HFF-Myc (cell line): ENCODE data around the gene SLC24A5.

Experiments used
- DNase-seq: peaks from one replicate; pipeline ENCODE4 v3.0.0-alpha.2; 2011; ENCODE audit warnings: low read depth; ENCODE audit errors: extremely low read depth
- H3K4me3 ChIP-seq: replicated peaks from 2 replicates; pipeline ENCODE4 v1.5.1; 2011; ENCODE audit warnings: low read depth, mild to moderate bottlenecking, control low read depth, low read length
- CTCF ChIP-seq: IDR thresholded peaks from 2 replicates; pipeline ENCODE4 v1.5.1; 2012; ENCODE audit warnings: mild to moderate bottlenecking, low read depth, low read length, control low read depth; ENCODE audit errors: missing control alignments

The SLC24A5 gene

GRCh38 chr15:48091522-48091921 lies 29.3 kb upstream of the SLC24A5 start:
- no peak for TF ChIP-seq CTCF
- H3K4me3 ChIP-seq, result no peak overlapping the region
- DNase-seq, result no peak

GRCh38 chr15:48096355-48096786 lies 24.4 kb upstream of the SLC24A5 start:
- no peak for TF ChIP-seq CTCF
- no peak overlapping the region for H3K4me3 ChIP-seq
- no peak for DNase-seq

- H3K4me3 ChIP-seq, result no peak overlapping the region
- TF ChIP-seq CTCF, result no peak
- no peak for DNase-seq
Observed at GRCh38 chr15:48096813-48097212, 24.0 kb upstream of the SLC24A5 start.

- no peak for TF ChIP-seq CTCF
- no peak for DNase-seq
- no peak overlapping the region for H3K4me3 ChIP-seq
Observed at GRCh38 chr15:48097264-48097663, 23.5 kb upstream of the SLC24A5 start.

- no peak overlapping the region for H3K4me3 ChIP-seq
- no peak for DNase-seq
- no peak for TF ChIP-seq CTCF
Observed at GRCh38 chr15:48101376-48101961, 19.3 kb upstream of the SLC24A5 start.

- no peak for DNase-seq
- no peak overlapping the region for H3K4me3 ChIP-seq
- no peak for TF ChIP-seq CTCF
Observed at GRCh38 chr15:48102167-48102566, 18.6 kb upstream of the SLC24A5 start.

GRCh38 chr15:48103647-48104046 lies 17.1 kb upstream of the SLC24A5 start:
- no peak for DNase-seq
- no peak for TF ChIP-seq CTCF
- H3K4me3 ChIP-seq, result no peak overlapping the region
